ENCODE results near the gene MYLK4. TPM values are rescaled to one million over a fixed set of nuclear protein-coding genes. Genes with fewer than 3 reads are reported as not detected.

The MYLK4 gene
- total RNA-seq, 1 donor from 2014 or later, result 0.40 TPM

DNA sequence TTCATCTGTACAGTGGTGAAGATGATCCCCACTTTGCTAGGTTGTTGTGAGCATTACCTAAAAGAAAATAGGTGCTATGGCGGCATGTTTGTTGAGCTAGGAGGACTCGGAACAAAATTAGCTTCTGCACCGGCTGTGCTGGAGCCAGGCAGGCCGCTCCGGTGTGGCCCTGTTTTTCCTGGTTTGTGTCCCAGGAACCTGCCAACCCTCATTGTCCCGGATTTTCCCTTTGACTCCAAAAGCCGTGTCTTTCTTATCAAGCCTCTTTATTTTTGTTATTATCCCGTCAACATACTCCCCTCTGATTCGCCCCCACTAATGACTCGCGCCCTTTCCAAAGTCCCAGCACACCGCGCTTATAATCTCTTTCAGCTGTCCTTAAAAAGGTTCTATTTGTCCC, 117.0 kb downstream of the MYLK4 start:
- peak in 1 of 2 donors; percentile 21 for DNase-seq (ENCODE audit: low read depth in 2 of 2)

- DNase-seq (ENCODE audit: low read depth in 2 of 2), result no peak
Observed at GRCh38 chr6:2632976-2633584, 117.6 kb downstream of the MYLK4 start.

DNA sequence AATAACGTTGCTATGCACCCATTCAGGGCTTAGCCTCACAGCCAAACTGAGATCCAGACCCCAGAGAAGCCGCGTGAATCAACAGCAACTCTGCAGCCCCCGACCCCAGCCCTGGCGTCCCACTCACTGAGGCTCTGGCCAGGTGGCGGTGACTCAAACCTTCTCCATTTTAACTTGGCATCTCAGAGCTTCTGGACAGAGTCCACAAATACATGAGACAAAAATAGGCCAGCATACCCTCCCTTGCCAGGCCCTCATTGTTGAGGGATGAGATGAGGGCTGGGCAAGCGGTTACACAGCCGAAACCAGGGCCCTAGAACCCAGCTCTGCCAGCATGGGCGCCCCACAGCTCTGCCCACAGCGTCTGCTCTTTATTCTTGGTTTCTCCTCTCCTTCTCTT, 118.4 kb downstream of the MYLK4 start:
- DNase-seq (ENCODE audit: low read depth in 2 of 2), result no peak

GRCh38 chr6:2630891-2631571, 119.7 kb downstream of the MYLK4 start:
- peak; percentile 19 to 75 for DNase-seq (ENCODE audit: low read depth in 2 of 2)

GRCh38 chr6:2630359-2630758, 120.4 kb downstream of the MYLK4 start:
- peak; percentile 63 to 95 for DNase-seq (ENCODE audit: low read depth in 2 of 2)

DNA sequence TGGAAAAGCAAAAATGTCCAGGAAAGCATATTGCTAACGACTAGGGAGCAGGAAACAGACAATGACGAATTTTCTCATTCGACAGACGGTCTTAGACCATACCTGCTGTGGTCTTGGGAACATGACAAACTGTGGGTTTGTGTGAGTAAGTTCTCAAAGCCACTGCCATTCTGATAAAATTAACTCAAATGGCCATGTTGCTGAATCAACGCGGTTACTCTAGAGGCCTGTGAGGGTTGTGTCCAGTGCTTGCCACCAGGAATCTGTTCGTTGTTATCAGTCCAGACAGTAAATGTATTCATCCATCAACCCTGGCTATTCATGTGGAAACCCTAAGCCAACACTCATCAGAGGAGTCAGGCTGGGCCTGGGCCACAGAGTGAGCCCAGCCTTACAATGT, 124.3 kb downstream of the MYLK4 start:
- no peak for DNase-seq (ENCODE audit: low read depth in 2 of 2)

GRCh38 chr6:2625581-2625980, 125.1 kb downstream of the MYLK4 start:
- DNase-seq (ENCODE audit: low read depth in 2 of 2), result no peak

DNA sequence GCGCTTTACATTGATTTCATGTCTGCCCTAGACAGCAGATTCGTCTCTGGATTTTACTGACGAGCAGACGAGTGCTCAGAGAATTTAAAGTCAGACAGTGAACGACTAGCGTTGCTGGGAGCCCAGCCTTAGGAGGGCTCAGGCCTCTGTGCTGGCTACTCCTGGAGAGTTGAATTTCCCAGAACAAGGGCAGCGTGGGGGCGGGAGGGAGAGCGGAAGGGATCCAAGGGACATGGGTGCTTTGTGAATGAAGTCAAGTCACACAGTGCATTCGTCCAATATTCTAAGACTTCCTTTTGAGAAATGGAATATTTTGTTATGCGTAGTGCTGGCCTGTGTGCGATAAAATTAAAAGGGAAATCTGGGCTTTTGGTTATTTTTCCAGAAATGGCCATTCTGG, 126.5 kb downstream of the MYLK4 start:
- no peak for DNase-seq (ENCODE audit: low read depth in 2 of 2)

- no peak for DNase-seq (ENCODE audit: low read depth in 2 of 2)
Observed at GRCh38 chr6:2623295-2623694, 127.4 kb downstream of the MYLK4 start.

DNA sequence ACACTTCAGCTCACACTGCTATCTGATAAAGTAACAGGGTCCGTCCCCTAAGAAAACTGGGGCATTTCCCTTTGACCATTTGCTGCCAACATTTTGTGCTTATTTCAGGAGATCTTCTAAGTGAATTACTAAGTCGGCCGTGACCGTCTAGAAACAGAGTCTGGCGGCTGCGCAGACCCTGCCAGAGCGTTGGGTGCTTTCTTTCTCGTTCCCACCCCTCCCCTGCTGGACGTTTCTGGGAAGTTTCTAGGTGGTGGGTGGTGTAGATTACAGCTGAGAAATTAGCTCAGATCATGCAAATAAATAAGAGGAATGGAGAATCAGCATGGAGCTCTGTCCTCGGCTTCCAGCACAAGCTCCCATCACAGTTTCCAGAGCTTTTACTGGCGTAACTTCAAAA, 128.1 kb downstream of the MYLK4 start:
- DNase-seq (ENCODE audit: low read depth in 2 of 2), result no peak

DNA sequence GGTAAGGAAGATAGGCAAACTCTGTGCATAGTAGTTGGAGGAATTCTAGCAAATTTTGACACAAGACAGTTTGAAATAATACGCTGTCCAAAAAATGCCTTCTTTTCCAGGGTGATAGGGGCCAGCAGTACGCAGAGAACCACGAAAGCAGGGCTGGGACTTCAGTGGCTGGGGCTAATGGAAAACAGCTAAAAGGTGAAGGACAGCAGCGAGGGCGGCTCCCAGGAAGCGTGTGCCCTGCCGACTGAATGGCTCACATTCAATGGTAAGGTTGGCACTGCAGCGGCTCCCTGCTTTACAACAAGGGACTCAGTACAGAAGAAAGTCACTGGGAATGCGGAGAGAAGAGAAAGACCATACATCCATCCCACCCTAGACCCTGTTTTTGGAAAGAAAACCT, 131.1 kb downstream of the MYLK4 start:
- DNase-seq (ENCODE audit: low read depth in 2 of 2), result no peak

- DNase-seq (ENCODE audit: low read depth in 2 of 2), result no peak
Observed at GRCh38 chr6:2617729-2618128, 133.0 kb downstream of the MYLK4 start.

DNA sequence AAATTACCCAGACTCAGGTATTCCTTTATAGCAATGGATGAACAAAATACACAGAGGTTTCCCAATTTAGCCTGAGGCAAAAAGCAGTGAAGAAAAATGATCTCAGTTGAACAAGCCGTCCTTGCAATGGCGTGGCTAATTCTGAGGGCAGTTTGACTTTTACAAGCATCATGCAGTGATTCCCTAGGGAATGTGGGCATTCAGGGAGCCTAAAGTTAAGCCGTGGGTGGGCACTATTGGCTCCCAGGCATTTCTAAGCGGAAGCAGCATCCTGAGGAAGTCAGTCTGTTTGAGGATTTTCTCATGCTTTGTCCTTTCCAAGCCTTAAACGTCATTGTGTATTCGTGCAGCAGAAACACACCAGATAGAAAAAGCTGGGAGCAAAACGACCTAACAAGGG, 133.9 kb downstream of the MYLK4 start:
- DNase-seq (ENCODE audit: low read depth in 2 of 2), result peak; percentile 12 to 23

DNA sequence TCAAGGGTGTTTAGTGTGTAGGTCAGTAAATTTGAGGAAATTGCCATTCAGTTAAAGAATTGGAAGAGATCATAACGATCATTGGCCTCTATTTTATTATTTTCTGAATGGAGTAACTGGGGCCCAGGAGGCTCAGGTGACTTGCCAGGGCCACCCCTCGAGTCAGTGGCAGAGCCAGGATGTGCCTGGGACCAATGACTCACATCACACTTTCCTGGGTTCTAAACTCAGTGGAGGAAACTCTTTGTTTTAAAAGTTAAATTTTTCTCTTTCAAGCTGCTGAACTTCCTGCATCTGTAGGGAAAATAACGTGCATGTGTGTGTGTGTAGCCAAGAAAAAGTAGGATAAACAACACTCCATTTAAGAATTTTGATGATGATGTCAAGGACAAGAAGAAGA, 135.5 kb downstream of the MYLK4 start:
- DNase-seq (ENCODE audit: low read depth in 2 of 2), result peak; percentile 39

DNA sequence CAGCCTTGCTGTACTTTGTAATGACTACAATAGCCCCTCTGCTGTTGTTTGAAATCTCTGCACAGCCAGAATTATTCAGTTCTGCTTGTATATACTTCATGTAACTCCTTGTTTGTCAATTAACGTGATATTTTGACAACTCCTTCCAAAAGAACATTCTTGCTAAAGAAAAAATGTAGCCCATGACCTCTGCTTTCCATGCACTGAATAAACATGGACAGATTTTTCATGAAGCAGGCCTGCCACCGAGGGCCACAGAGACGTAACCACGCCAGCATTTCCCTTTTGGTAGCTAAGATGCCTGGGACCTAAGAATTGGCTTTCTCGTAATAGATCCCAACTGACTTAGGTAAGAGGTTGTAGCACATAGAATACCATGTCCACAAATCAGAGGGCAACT, 135.9 kb downstream of the MYLK4 start:
- peak in 1 of 2 donors; percentile 29 for DNase-seq (ENCODE audit: low read depth in 2 of 2)

GRCh38 chr6:2614155-2614554, 136.6 kb downstream of the MYLK4 start:
- DNase-seq (ENCODE audit: low read depth in 2 of 2), result no peak

Other genes with a start within 250 kb of the MYLK4 start
- gene WRNIP1, start 14.5 kb upstream of the MYLK4 start, total RNA-seq, result 31.2 and 42.7 TPM in 2 replicates
- gene SERPINB1, start 90.9 kb upstream of the MYLK4 start, total RNA-seq, result 3.8 and 21.8 TPM in 2 replicates
- gene SERPINB9, start 152.4 kb upstream of the MYLK4 start, total RNA-seq, result 38.5 and 70.2 TPM in 2 replicates
- gene SERPINB6, start 220.6 kb upstream of the MYLK4 start, total RNA-seq, result 79.0 and 112 TPM in 2 replicates
- 7.6 and 8.5 TPM in 2 replicates for gene NQO2, start 249.0 kb upstream of the MYLK4 start, total RNA-seq

All from lung microvascular endothelial cell (primary cell).